RPMI8226 (cell line): ENCODE measurements around the gene UBL4A.

ENCODE experiments used
- DNase-seq: peaks from one replicate; pipeline ENCODE4 v3.0.0-alpha.2; 2015

Gene UBL4A

DNA sequence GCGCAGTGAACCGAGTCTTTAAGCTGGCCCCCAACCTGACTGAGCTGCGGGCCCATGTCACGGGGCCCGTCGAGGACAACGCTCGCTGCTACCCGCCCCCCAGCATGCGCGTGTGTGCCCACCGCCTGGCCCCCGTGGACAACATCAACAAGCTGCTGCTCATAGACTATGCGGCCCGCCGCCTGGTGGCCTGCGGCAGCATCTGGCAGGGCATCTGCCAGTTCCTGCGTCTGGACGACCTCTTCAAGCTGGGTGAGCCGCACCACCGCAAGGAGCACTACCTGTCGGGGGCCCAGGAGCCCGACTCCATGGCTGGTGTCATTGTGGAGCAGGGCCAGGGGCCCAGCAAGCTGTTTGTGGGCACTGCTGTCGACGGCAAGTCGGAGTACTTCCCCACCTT is 26.1 kb downstream of the UBL4A start:
- no peak for DNase-seq

DNA sequence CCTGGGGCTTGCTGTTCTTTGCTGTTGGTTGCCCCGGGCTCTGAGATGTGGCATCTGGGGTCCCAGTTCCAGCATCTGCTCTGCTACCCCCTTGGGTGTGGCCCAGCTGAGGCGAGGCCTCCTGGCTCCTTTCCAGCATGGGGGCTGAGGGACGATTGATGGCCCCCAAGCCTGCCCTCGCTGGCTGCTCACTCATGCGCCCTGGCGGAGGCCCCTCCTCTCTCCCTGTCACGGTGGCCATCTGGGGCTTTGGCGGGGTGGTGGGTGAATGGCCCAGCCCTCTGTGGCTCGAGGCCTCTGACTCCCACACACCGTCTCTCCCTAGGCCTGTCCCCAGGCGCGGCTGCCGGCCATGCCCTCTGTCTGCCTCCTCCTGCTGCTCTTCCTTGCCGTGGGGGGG is 26.6 kb downstream of the UBL4A start:
- no peak for DNase-seq

DNA sequence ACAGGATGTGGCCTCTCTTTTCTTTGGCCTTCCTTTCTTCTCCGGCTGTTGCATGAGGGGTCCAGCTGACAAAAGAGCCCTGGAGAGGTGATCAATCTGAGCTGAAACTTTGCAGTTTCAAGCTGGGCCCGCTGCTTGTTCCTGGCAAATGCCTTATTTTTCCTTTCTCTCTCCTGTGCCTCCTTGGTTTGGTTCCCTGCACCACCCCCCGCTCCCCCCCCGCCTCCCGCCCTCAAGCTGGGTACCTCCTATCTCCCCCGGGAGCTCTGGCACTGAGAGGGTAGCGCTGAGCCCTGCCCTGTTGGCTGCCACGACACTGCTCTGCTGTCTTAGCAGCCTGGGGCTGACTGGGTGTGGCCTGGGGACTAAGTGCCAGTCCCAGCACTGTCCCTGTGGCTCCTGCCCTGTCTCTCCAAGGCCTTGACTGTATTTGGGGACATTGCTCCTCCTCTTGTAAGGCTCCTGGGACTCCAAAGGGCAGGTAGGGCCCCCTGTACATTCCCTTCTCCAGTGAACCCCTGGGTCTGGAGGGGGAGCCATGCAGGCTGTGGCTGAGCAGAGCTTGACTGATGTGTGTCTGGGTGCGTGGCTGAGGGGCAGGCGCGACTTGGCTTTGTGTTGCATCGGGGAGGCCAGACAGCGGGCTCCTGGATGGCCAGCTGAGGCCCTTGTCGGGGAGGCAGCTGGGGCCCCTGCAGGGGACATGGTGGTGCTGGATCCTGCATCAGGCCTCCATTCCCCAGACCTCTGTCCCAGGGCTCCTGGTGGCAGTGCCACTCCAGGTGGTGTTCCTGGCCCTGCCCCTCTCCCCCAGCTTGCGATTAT is 27.2 kb downstream of the UBL4A start:
- DNase-seq, result peak; percentile 64

DNA sequence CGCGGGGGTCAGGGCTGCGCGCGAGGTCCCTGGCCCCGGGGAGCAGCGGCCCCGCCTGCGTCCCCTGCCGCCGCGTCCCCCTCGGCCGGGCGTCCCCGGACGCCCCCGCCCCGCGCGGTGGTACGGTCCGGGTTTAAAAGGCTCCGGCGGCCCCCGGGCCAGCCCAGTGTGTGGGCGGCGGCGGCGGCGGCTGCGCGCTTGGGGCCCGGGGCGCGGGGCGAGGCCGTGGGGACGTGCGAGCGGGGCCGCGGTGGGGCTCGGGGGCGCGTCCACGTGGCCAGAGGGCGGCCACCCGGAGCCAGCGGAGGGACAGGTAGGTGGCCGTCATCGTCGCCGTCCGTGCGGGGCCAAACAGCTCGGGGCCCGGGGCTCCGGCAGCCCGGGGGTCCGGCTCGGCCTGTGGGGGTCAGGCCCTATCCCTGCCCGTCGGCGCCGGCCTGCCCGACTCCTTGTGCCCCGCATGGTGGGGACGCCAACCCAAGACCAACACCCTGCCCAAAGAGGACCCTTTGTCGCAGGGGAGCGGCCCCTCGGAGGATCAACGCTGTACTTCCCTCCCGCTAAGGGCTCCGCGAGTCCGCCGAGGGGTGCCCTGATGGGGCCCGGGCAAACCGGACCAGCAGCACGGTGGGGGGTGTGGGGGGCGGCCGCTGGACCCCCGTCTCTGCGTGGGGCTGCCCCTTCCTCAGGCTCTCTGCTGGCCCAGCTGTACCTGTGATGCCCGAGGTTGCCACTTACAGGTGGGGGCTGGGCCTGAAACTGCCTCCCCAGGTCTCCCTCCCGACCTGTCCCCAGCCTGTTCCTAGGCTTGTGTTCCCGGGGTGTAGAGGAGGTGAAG is 28.1 kb downstream of the UBL4A start, which contains the start of gene PLXNA3:
Gene PLXNA3, plus strand, starts transcription at position 166 of the 838 bp plus-strand sequence. CDS start 1,903 bp downstream, outside the sequence.
- DNase-seq, result peak; percentile 52

DNA sequence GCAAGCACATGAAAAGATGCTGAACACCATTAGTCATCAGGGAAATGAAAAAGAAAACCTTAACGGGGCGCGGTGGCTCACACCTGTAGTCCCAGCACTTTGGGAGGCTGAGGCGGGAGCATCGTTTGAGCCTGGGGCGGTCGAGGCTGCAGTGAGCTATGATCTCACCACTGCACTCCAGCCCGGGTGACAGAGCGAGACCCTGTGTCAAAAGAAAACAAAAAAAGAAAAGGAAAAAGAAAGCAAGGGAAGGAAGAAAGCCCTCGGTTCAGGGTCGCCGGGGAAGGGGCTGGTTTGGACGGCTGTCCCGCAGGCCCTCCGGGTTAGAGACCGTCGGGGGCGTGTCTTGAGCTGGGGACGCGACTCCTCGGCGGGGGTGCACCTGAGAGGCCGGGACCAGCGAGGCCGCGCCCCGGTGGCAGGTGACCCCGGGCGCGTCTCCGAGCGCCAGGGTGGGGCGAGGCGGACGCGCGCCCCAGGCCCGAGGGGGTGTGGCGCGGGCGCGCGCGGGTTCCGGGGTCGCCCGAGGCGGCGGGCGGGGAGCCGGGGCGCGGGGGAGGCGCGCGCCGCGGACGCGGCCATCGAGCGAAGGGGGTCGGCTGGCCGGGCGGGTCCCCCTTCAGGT is 28.8 kb downstream of the UBL4A start:
- peak; percentile 60 for DNase-seq

DNA sequence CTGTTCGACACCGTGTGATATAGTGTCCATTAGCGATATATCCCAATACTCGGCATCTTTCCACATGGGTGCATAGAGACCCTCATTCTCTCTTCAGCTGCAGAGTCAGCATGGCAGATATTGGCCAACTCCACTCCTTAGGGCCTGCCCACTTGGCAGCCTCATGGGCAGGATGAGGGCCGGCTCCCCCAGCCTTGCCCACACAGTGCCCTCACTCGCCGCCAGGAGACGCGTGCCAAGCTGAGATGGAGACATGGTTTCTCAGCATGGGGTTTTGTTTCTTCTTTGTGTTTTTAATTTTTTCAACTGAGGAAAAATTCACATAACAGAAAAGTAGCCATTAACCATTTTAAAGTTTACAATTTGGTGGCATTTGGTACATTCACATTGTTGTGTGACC is 33.6 kb downstream of the UBL4A start:
- DNase-seq, result no peak

DNA sequence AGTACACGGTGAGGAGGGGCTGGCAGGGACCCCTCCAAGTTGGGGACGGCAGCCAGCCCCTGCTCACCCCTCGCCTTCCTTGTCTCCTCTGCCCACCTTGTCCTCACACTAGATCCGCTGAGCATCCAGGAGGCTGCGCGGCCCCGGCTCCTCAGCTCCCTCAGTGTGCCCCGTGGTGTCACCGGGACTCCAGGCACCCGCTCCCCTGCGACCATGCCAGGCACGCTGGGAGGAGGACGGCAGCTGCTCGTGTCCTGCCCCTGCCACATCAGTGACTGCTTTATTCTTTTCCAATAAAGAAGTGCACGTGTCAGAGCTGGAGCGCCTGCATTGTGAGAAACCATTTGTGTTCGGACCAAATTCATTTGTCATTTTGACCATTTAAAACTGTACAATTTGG is 36.1 kb downstream of the UBL4A start:
- DNase-seq, result no peak

DNA sequence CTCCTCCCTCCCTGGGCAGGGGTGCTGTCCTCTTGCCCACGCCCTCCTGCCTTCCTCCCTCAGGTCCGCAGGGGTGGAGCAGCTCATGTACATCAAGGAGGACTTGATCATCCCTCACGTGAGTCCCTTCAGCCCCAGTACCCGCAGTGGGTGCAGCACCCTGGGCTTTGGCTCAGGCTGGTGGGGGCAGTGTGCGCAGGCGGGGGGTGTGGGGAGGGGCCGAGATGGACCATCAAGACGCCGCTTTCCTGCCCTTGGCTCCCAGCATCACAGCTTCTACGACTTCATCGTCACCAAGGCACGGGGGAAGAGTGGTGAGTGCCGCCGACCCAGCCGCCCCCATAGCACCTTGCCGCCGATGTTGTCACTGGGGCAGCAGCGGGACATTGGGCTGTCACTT is 36.8 kb downstream of the UBL4A start:
- DNase-seq, result no peak

DNA sequence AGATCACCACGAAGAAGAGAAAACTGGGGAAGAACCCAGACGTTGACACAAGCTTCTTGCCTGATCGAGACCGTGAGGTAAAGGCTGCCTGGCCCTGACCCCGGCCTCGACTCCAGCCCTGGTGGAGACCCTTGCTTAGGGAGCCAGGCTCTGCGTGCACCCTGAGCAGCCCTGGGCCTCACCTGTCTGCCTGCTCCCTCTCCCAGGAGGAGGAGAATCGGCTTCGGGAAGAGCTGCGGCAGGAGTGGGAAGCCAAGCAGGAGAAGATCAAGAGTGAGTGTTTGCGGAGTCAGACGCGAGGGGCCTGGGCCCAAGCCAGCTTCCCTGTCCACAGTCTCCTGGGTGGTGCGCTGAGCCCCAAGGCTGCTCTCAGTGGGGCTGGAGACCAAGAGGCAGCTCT is 37.9 kb downstream of the UBL4A start:
- DNase-seq, result no peak

DNA sequence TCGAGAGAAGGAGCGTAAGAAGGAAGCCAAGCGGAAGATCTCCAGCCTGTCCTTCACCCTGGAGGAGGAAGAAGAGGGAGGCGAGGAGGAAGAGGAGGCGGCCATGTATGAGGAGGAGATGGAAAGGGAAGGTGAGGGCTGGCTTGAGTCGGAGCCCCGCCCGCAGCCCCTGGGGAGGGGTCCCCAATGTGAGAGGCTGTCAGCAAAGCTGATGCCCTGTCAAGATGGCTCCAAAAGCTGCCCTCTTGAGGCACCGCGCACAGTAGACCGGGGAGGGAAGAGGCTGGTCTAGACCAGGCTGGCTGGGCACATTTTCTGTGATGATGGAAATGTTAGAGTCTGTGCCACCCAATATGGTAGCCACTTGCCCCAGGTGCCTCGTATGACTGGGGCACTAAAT is 40.0 kb downstream of the UBL4A start:
- no peak for DNase-seq

DNA sequence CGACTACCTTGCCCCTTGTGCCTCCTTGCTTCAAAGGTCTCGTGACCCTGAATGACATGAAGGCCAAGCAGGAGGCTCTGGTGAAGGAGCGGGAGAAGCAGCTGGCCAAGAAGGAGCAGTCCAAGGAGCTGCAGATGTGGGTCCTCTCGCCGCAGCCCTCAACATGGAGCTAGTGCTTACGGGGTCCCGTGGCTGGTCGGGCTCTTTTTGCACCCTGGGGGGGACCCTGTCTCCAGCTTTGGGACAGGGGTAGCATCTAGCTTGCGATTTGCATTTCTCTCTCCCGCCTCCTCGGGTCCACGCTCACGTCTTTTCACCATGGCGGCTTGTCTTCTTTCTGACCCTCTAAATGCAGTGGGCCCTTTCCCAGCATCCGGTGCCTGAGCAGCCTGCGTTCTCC is 40.6 kb downstream of the UBL4A start:
- DNase-seq, result no peak

DNA sequence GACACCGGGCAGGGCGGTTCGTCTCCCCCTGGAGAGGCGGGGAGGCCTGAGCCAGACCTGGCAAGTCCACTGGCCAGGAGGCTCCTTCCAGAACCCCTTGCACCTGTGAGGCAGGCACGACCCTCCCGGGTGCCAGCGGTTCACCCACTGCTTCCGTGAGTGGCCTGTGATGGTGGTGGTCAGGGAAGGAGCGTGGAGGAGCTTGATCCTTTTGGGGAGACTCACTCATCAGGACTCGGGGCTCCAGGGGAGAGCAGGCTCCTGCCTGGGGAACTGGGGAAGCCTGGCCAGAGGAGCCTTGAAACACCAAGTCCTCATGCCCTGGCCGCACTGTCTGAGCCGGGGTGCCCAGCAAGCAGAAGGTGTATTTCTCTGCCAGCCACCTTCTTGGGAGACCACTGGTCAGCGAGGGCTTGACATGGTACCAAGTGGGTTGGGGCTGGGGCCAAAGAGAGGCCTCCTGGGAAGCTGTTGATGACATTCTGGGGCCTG is 41.6 kb downstream of the UBL4A start:
- no peak for DNase-seq

DNA sequence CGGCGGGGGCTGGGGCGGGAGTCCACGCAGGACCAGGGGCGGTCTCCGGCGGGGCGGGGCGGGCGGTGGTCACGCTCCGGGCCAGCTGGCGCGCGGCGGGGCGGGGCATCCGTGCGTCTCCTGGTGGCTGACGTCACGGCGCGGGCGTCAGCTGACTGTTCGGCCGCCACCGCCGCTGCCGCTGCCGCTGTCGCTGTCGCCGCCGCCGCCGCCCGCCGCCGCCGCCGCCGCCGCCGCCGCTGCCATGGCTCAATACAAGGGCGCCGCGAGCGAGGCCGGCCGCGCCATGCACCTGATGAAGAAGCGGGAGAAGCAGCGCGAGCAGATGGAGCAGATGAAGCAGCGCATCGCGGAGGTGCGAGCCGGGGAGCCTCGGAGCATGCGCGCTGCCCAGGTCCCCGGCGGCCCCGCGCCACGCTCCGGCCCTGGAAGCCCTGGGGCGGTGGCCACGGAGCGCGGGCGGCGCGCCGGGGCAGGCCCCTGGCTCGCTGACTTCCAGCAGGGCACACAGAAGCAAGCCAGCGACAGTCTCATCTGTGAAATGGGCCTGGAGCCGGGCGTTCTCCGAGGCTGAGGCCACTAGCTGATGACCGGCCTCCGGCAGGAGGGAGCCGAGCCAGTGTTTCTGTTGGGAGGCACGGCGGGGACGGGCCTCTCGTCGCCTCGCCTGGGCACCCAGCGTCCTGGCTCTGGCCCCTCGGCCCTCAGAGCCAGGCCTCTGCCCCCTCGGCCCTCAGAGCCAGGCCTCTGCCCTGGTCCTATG is 42.2 kb downstream of the UBL4A start, which contains the start of gene FAM50A:
Gene FAM50A, plus strand, starts transcription at position 150 of the 763 bp plus-strand sequence. Its CDS starts 95 bp downstream, at position 245.
- peak; percentile 82 for DNase-seq

DNA sequence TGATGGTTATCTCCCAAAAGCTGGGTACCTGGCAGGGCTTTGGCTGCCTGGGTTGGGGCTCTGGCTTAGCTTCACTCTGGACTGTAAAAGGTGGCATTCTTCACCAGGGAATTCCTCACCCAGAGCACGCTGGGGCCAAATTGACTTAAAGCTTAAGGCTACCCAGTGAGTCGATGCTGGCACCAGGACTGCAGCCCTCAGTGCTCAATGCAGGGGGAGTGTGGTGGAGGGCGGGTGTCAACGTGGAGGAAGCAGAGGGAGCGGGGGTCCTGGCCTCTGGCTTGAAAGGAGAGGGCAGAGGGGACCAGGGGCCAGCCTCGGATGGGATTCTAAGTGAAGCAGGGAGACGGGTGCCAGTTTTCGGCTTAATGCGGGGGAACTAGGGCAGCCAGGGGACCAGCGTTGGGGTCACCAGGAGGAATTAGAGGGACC is 42.9 kb downstream of the UBL4A start:
- DNase-seq, result no peak

DNA sequence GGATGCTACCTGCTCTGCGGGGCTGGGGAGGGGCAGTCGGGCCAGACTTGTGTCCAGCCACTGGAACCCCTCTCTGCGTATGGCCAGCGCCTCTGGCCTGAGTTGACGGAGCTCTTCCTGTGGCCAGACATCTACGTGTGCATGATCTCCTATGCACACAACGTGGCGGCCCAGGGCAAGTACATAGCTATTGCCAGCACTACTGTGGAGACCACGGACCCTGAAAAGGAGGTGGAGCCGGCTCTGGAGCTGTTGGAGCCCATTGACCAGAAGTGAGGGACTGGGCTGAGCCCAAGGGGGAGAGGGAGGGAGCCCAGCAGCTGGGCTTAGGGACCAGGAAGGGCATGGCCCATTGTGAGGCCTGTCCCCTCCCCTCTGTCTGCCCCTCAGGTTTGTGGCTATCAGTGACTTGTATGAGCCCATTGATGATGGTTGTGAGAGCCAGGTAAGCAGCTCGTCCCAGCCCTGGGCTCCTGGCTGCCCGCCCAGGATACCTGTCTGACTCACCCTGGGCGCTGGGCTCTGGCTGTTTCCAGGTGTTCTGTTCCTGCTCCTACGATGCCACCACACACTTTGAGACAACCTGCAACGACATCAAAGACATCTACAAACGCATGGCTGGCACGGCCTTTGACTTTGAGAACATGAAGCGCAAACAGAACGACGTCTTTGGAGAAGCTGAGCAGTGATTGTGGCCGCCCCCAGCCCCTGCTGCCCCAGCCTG is 44.3 kb downstream of the UBL4A start:
- DNase-seq, result no peak

DNA sequence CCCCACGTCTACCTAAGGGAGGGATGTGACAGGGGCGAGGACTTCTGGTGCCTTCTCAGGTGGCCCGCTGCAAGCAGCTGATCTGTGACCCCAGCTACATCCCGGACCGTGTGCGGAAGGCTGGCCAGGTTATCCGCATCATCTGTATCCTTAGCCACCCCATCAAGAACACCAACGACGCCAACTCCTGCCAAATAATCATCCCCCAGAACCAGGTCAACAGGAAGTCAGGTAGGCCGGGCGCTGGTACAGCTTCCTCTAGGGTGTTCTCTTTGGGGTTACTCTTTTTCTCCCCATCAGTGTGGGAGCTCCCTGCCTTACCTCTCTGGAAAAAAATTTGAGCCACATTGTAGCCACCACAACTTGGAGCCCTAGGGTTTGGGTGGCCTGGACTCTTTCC is 44.9 kb downstream of the UBL4A start:
- DNase-seq, result no peak

DNA sequence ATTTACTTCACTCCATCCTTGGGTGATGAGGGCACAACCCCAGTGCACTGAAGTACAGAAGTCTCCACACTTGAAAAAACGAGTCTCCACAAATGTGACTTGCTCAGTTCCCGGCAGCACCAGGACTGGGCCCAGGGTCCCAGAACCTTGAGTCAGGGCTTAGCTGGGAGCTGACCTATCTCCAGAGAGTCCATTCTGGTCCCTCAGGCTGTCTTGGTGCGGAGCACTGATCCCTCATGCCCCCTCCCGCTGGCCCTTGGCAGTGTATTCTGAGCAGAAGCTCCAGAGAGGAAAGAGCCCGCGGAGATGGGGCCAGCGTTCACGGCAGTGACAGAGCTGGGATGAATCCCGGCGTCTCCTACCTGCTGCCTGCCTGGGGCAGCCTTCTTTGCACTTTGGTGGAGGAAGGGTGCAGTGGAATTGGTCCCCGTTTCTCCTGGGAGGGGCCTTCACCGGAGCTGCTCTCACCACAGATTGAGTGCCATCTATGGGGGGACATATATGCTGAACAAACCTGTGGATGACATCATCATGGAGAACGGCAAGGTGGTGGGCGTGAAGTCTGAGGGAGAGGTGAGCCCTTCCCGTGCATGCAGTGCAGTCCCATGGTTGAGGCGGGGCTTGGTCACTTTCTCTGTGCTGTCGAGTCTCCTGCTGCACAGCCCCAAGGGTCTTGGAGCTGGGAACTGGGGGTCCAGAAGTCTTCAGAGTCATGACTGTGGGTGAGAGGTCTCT is 45.6 kb downstream of the UBL4A start:
- no peak for DNase-seq

DNA sequence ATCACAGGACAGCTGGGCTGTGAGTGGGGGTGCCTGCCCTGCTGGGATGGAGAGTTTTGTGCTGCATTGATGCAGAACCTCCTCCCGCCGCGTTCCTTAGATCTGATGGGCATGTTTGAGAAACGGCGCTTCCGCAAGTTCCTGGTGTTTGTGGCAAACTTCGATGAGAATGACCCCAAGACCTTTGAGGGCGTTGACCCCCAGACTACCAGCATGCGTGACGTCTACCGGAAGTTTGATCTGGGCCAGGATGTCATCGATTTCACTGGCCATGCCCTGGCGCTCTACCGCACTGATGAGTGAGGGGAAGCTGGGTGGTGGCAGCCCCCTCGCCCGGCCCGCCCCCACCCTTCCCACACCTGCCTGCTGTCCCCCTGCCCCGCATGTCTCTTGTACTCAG is 46.6 kb downstream of the UBL4A start:
- no peak for DNase-seq

DNA sequence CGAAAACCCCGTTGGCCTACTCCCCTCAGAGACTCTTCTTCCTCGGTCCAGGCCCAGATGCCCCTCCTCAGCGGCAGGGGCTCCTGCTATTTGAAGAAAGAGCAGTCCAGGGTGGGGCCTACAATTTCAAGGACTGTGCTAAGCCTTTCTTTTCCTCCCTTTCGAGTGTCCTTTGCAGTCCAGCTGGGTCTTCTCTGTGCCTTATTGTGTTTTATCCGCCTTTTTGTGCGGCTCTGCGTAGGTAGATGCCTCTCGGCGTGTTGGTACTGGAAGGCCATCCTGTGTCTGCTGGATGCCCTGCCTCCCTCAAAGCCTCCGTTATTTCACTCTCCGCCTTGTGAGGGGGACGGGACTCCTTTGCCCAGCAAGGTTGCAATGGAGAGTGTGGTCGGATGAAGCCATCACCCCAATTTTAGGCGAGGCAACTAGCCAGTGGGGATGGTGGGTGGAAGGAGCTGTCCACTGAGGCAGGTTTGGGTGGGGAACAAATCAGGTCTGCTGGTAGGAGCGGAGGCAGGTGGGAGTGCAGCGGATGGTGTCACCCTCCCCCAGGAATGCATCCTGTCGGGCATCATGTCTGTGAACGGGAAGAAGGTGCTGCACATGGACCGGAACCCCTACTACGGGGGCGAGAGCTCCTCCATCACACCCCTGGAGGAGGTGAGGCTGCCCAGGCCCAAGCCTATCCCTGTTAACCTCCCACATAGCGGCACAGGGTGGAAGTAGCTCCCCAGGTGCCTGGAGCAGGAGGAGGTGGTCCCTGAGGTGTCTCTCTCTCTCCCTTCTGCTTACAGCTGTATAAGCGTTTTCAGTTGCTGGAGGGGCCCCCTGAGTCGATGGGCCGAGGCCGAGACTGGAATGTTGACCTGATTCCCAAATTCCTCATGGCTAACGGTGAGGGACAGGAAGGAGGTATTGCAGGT is 48.2 kb downstream of the UBL4A start:
- no peak for DNase-seq
